BJ (cell line): Measurements from ENCODE around the gene FOXP1. TPM values are rescaled to one million over a fixed set of nuclear protein-coding genes. Genes with fewer than 3 reads are reported as not detected.

ENCODE experiments used
- CTCF ChIA-PET: fragments of 350-600 bp; formaldehyde crosslinking; extraction: SDS; loops from one replicate; lab custom pipeline; 2021; ENCODE audit warnings: antibody characterized with exemption, inconsistent platforms; lab: Yijun Ruan, JAX
- POLR2A ChIA-PET: fragments of 300-600 bp; sonication (Branson Sonifier 250); formaldehyde crosslinking; extraction: SDS; loops from one replicate; lab custom pipeline; 2021; ENCODE audit warnings: antibody characterized with exemption; lab: Charles Lee
- DNase-seq: peaks from one replicate; pipeline ENCODE4 v3.0.0-alpha.2; 2011; ENCODE audit warnings: low read depth
- H3K27me3 ChIP-seq: 2 replicates; pipeline ENCODE4 v1.6.0; 2011; ENCODE audit warnings: low read length; ENCODE audit not compliant: control insufficient read depth, insufficient read depth
- H3K36me3 ChIP-seq: 2 replicates; pipeline ENCODE4 v1.5.1; 2011; ENCODE audit warnings: low read length; ENCODE audit not compliant: control insufficient read depth, insufficient read depth
- H3K4me3 ChIP-seq: 2 replicates; pipeline ENCODE4 v1.5.1; 2011; ENCODE audit warnings: low read depth, mild to moderate bottlenecking, control low read depth, low read length
- polyA plus RNA-seq: library from polyadenylated mRNA; depleted of rRNA; stranded (reverse); fragments of >200 nt; gene quantifications from 2 replicates; pipeline ENCODE4 v1.2.3, GENCODE V29; 2011
- TF ChIP-seq, protein P1 (sequence below): IDR thresholded peaks from 2 replicates; pipeline ENCODE4 v1.5.1; 2011; ENCODE audit warnings: low read depth, mild to moderate bottlenecking, control low read depth, inconsistent platforms, low read length, moderate library complexity; ENCODE audit not compliant: insufficient read depth

The FOXP1 gene
- polyA plus RNA-seq, 1 experiment = 37.0 TPM

DNA sequence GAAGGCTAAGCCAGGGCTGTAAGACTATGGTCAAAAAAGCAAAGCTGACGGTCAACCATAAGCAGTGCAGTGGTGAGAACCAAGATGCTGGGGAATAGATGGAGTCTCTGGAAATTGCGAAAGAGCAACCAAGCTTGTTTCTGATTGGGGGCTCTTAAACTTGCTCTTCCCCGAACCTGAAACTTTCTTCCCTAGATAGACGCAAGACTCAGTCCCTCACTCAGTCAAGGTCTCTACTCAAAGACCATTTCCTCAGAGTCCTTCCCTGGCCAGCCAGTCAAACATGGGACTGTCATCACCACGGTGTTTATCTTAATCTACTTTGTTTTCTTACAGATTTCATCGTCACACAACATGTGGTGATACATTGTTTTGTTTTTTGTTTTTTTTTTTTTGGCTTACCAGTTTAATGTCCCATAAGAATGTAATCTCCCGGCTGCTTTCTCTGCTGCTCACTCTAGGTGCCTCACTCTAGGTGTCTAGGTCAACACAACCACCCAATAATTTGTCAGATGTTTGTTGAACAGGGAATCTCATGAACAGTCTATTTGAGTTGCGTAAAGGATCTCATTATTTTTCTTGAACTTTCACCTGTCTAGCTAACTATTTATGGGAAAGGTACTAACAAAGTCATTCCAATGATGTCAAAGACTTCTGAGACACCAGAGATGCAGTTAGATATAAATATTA is 495.4 kb downstream of the FOXP1 start:
- no peaks in the 10 kb centered on the region for H3K27me3 ChIP-seq
- DNase-seq = no peak

GRCh38 chr3:71087143-71088018 is 496.1 kb downstream of the FOXP1 start:
- CTCF ChIA-PET = interaction anchor here (1.0 kb wide), 2 partner anchors 9 to 12 kb away, joined by 3 to 4 read pairs; no protein-coding TSS in a partner anchor

More for the DNA sequence above, 495.4 kb downstream of the FOXP1 start:
- Histone ChIP-seq H3K4me3 (no peak overlapping the region), H3K36me3 (no peaks in the 10 kb centered on the region)
- CTCF ChIA-PET = interaction anchor here (1.0 to 1.1 kb wide), 2 partner anchors 11 to 538 kb away, joined by 3 to 4 read pairs; no protein-coding TSS in a partner anchor
- POLR2A ChIA-PET = no interaction called here
- TF ChIP-seq, protein P1, sequence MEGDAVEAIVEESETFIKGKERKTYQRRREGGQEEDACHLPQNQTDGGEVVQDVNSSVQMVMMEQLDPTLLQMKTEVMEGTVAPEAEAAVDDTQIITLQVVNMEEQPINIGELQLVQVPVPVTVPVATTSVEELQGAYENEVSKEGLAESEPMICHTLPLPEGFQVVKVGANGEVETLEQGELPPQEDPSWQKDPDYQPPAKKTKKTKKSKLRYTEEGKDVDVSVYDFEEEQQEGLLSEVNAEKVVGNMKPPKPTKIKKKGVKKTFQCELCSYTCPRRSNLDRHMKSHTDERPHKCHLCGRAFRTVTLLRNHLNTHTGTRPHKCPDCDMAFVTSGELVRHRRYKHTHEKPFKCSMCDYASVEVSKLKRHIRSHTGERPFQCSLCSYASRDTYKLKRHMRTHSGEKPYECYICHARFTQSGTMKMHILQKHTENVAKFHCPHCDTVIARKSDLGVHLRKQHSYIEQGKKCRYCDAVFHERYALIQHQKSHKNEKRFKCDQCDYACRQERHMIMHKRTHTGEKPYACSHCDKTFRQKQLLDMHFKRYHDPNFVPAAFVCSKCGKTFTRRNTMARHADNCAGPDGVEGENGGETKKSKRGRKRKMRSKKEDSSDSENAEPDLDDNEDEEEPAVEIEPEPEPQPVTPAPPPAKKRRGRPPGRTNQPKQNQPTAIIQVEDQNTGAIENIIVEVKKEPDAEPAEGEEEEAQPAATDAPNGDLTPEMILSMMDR = no peak

GRCh38 chr3:71086777-71087142 is 496.8 kb downstream of the FOXP1 start:
- CTCF ChIA-PET = interaction anchor here (1.0 to 2.1 kb wide), 3 partner anchors 7 to 12 kb away, joined by 3 to 7 read pairs (median 4); no protein-coding TSS in a partner anchor
- POLR2A ChIA-PET = no interaction called here

More at GRCh38 chr3:71087143-71088018, 496.1 kb downstream of the FOXP1 start:
- no peak for DNase-seq
- TF ChIP-seq, protein P1 = no peak
- POLR2A ChIA-PET = no interaction called here
- no peaks in the 10 kb centered on the region for H3K36me3 ChIP-seq
- no peak overlapping the region for H3K4me3 ChIP-seq
- no peaks in the 10 kb centered on the region for H3K27me3 ChIP-seq

GRCh38 chr3:71083726-71084131 is 499.8 kb downstream of the FOXP1 start:
- no peaks in the 10 kb centered on the region for H3K27me3 ChIP-seq
- POLR2A ChIA-PET = no interaction called here
- H3K36me3 ChIP-seq = no peaks in the 10 kb centered on the region
- CTCF ChIA-PET = interaction anchor here (1.0 kb wide), 1 partner anchor 23 kb away, joined by 4 read pairs; no protein-coding TSS in a partner anchor
- H3K4me3 ChIP-seq = no peak overlapping the region
- TF ChIP-seq, protein P1 = no peak
- DNase-seq = no peak

More at GRCh38 chr3:71086777-71087142, 496.8 kb downstream of the FOXP1 start:
- Histone ChIP-seq H3K27me3 (no peaks in the 10 kb centered on the region), H3K36me3 (no peaks in the 10 kb centered on the region), H3K4me3 (no peak overlapping the region)
- TF ChIP-seq, protein P1 = no peak
- no peak for DNase-seq

GRCh38 chr3:71082833-71083232 is 500.7 kb downstream of the FOXP1 start:
- no peaks in the 10 kb centered on the region for H3K27me3 ChIP-seq
- POLR2A ChIA-PET = no interaction called here
- CTCF ChIA-PET = interaction anchor here (1.0 kb wide), 1 partner anchor 22 kb away, joined by 4 read pairs; no protein-coding TSS in a partner anchor
- no peak for DNase-seq
- H3K36me3 ChIP-seq = no peaks in the 10 kb centered on the region
- TF ChIP-seq, protein P1 = no peak
- H3K4me3 ChIP-seq = no peak overlapping the region
